Mucosa of descending colon (tissue), 3 donors: ENCODE measurements around the gene SF3A1. TPM values are rescaled to one million over a fixed set of nuclear protein-coding genes. Genes with fewer than 3 reads are reported as not detected.

ENCODE experiments used
- ATAC-seq: fragments of 200-7000 bp; cut with Tn5 transposase; one replicate; pipeline ENCODE4 v1.9.1; 2020; ENCODE audit warnings: mild to moderate bottlenecking, moderate library complexity
- DNase-seq, 3 donors: peaks; one replicate each; pipeline ENCODE4 v3.0.0-alpha.2; 2020
- H3K36me3 ChIP-seq: fragments of 200-600 bp; one replicate; pipeline ENCODE4 v1.8.0; 2021; ENCODE audit warnings: low read depth, mild to moderate bottlenecking
- H3K4me1 ChIP-seq: fragments of 200-600 bp; one replicate; pipeline ENCODE4 v1.8.0; 2021; ENCODE audit warnings: low read depth, mild to moderate bottlenecking
- H3K4me3 ChIP-seq: fragments of 200-600 bp; one replicate; pipeline ENCODE4 v1.8.0; 2021; ENCODE audit warnings: mild to moderate bottlenecking
- H3K9me3 ChIP-seq: fragments of 200-600 bp; one replicate; pipeline ENCODE4 v1.8.0; 2021; ENCODE audit warnings: mild to moderate bottlenecking
- intact Hi-C, 2 donors: fragments of 100-400 bp; cut with DNase I in 1 of 2; cut with micrococcal nuclease in 1 of 2; formaldehyde crosslinking; loops; one replicate each; pipeline versions ENCODE4 v1.11.0 to v1.11.1; 2022; cut with DNase I, micrococcal nuclease
- total RNA-seq, 3 donors: library from RNA; stranded (reverse); fragmentation: NEBNext Ultra II Directional in 2 of 3; extraction: Animal tissue kit (Norgen Biotek cat#: 25700) in 2 of 3; gene quantifications; one replicate each; pipeline versions ENCODE4 v1.2.1 to v1.2.4, GENCODE V29; 2021 to 2023
- TF ChIP-seq, protein P1 (sequence below): fragments of 200-600 bp; IDR thresholded peaks from one replicate; pipeline ENCODE4 v1.8.0; 2022; ENCODE audit warnings: antibody characterized with exemption, mild to moderate bottlenecking
- donor health status: DM: no; HTN: no; CAD: no; lungs with moderate emphysema.
- donor health status: DM: no; HTN: no; CAD: no.
- donor health status: DM: no; HTN: yes; CAD: no.

Gene SF3A1
- total RNA-seq, 3 donors from 2014 or later, result 133 to 152 (median 151) TPM

DNA sequence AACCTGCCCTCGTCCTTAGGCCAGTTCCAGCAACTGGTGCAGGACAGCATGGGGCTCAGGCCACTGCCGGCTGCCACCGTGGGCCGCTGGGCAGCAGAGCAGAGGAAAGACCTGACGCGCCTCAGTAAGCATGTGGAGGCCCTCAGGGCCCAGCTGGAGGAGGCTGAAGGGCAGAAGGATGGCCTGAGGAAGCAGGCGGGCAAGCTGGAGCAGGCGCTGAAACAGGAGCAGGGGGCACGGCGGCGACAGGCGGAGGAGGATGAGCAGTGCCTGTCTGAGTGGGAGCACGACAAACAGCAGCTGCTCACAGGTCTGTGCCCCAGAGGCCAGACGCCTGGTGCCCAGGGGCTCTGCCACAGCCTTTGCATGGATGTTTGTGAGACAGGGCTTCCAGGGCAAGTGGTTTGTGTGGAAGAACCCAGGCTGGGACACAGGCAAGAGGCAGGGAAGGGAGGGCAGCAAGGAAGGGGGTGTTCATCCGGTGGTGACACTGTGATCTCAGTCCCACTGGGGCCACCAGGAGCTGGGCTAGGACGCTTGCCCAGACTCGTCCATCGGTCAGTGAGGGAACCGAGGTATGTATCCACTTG is 14.0 kb upstream of the SF3A1 start:
- intact Hi-C loops, result no loop called here
- no peak for DNase-seq
- H3K4me3 ChIP-seq, result no peak overlapping the region
- H3K9me3 ChIP-seq, result no peaks in the 10 kb centered on the region
- H3K4me1 ChIP-seq, result no peaks in the 10 kb centered on the region
- ATAC-seq, result no peak
- no peaks in the 10 kb centered on the region for H3K36me3 ChIP-seq
- TF ChIP-seq, protein P1, sequence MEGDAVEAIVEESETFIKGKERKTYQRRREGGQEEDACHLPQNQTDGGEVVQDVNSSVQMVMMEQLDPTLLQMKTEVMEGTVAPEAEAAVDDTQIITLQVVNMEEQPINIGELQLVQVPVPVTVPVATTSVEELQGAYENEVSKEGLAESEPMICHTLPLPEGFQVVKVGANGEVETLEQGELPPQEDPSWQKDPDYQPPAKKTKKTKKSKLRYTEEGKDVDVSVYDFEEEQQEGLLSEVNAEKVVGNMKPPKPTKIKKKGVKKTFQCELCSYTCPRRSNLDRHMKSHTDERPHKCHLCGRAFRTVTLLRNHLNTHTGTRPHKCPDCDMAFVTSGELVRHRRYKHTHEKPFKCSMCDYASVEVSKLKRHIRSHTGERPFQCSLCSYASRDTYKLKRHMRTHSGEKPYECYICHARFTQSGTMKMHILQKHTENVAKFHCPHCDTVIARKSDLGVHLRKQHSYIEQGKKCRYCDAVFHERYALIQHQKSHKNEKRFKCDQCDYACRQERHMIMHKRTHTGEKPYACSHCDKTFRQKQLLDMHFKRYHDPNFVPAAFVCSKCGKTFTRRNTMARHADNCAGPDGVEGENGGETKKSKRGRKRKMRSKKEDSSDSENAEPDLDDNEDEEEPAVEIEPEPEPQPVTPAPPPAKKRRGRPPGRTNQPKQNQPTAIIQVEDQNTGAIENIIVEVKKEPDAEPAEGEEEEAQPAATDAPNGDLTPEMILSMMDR, result no peak

DNA sequence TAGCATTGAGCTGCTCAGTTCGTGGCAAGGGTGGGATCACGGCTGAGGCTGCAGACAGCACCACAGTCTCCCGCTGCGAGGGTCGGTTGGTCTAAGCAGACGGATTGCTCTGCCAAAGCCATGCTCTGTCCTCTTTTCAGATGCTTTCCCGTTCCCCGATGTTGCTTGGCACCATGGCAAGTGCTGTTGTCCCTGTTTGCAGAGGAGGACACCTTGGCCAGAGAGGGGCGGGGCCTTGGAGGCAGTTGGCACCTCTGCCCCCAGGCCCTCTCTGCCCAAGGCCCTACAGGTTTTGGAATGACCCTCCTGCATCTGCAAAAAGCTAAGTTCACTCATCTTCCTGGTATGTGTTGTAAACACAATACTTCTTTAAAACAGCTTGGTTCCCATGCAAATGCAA is 11.7 kb upstream of the SF3A1 start:
- H3K4me1 ChIP-seq, result no peaks in the 10 kb centered on the region
- no peak for ATAC-seq
- H3K36me3 ChIP-seq, result no peaks in the 10 kb centered on the region
- no peaks in the 10 kb centered on the region for H3K9me3 ChIP-seq
- TF ChIP-seq, protein P1, result no peak
- intact Hi-C loops, result no loop called here
- H3K4me3 ChIP-seq, result no peak overlapping the region
- DNase-seq, result no peak

DNA sequence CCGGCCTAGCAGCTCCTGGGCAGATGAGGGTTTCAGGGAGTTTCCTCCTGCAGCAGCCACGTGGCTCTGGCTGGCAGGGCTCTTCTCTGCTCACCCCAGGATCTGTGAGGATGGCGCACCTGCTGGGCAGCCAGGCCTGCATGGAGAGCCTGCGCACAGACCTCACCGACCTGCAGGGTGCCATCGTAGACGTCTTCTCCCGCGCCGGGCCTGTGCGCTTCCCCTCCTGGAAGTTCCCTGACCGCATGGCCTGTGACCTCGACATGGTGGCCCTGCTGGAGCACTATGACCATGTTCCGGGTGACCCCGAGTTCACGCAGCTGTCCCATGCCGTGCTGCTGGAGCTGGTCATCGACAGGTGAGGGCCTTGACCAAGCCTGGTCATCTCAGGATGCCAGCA is 9.2 kb upstream of the SF3A1 start:
- Histone ChIP-seq H3K36me3 (no peaks in the 10 kb centered on the region), H3K4me3 (no peak overlapping the region), H3K4me1 (no peaks in the 10 kb centered on the region), H3K9me3 (no peaks in the 10 kb centered on the region)
- intact Hi-C loops, result no loop called here
- TF ChIP-seq, protein P1, result no peak
- ATAC-seq, result no peak
- no peak for DNase-seq

DNA sequence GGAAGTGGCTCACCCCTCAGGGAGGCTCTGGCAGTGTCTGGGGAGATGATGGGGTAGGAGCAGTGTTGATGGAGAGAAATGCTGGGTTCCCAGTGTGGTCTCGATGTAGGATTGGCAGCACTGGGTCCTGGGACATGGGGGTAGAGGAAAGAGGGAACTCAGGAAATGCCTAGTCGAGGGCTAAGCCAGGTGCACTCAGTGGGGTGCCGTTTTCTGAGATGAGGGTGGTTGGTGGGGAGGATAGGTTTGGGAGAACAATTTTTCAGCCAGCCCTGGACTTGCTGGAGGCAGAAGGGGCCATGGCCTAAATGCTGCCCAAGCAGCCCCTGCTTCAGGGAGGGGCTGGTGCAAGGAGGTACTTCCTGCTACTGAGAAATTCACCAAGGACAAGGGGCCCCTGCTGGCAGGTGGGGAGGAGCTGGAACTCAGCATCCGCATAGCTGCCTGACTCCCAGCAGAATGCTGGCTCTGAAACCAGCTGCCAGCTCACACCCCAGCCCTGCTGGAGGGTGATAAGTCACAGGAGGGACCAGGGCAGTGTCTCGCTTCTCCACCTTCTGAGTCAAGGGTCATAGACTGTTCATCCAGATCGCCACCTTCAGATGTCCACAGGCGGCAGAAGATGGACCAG is 6.1 kb upstream of the SF3A1 start:
- ATAC-seq, result no peak
- Histone ChIP-seq H3K4me1 (no peaks in the 10 kb centered on the region), H3K9me3 (no peaks in the 10 kb centered on the region), H3K4me3 (no peak overlapping the region), H3K36me3 (no peaks in the 10 kb centered on the region)
- DNase-seq, result no peak
- TF ChIP-seq, protein P1, result no peak
- intact Hi-C loops, result no loop called here

DNA sequence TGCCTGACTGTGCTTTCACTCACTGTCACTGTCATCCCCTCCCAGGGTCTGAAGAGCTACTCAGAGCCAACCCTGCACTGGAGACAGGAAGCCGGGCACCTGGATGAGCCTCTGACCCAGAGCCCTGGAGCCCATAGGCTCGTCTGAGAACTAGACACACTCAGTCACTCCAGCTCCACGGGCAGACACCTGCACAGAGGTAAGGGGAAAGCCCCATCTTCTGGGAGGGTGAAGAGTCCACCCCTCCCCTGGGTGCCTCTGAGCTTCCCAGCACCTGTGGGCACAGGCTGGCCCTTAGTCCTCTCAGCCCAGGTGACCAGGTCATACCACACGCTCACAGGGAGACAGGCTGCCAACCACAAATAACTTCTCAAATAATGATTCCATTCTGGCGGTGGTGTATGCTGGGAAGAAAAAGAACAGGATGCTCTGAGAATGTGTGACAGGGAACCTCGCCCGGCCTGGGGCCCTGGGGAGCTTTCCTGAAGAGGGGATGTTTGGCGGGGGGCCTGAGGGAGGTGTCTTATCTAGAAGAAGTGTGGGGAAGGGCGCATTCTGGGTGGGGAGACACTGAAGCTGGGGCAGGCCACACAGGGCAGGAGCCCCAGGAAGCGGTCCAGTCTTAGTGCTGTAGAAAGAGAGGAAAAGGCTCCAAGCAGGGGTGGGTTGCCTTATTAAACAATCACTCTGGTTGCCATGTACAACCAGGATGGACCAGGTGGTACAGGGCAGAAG is 5.4 kb upstream of the SF3A1 start:
- no peaks in the 10 kb centered on the region for H3K36me3 ChIP-seq
- no peaks in the 10 kb centered on the region for H3K9me3 ChIP-seq
- peaks cover 4% of the 10 kb centered on the region for H3K4me1 ChIP-seq
- DNase-seq, result no peak
- TF ChIP-seq, protein P1, result no peak
- no peak overlapping the region for H3K4me3 ChIP-seq
- ATAC-seq, result no peak
- intact Hi-C loops, result no loop called here
